DMS53 treated with DMSO at 0.1 percent for 48 hours (cell line): ENCODE results near the gene COMMD10.
"Not testable (repeated sequence)": the region's sequence is repeated elsewhere in the genome, so short reads cannot be mapped to it uniquely, and the experiment has no call there.

ENCODE experiments used
- DNase-seq: peaks from one replicate; lab custom pipeline; 2025; ENCODE audit not compliant: unreplicated experiment; lab: John Stamatoyannopoulos, UW

The COMMD10 gene

DNA sequence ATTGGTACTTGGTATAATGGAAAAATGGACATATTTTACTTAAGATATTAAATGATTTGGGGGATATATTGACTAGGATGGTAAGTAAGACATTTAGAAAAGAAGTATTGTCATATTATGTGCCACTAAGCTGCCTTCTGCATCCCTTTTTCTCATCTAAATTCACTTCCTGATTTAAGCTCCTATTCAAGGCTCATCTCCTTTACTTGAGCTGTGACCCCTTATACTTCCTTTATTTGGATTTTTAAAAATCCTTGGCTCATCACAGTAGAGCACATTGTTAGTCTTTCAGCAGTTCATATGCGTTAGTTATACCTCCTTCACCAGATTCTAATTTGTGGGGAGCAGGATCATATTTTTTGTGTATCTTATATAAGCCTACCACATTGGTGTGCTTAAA, 6.6 kb downstream of the COMMD10 start:
- DNase-seq: no peak

DNA sequence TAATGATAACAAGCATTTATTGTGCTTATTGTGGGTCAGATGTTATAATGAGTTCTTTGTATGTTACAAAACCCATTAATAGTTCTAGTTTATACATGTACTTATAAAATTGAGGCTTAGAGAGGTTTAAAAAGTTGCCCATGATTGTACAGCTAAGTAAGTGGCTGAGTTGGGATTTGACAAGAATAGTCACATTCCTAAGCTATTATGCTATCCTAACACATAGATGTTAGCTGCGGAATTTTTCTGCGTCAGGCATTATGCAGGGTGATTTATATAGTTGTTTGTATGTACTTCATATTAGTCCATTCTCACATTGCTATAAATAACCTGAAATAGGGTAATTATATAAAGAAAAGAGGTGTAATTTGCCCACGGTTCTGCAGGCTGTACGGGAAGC, 12.5 kb downstream of the COMMD10 start:
- DNase-seq: no peak

DNA sequence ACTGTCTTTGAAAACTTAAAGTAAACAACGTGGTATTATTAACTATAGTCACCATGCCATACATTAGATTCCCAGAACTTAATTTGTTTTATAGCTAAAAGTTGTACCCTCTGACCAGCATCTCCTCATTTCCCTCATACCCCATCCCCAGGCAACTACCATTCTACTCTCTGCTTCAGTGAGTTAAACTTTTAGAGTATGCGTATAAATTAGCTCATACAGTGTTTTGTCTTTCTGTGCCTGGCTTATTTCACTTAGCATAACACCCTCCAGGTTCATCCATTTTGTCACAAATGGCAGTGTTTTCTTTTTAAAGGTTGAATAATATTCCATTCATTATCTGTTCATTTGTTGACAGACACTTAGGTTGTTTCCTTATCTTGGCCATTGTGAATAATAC, 14.2 kb downstream of the COMMD10 start:
- no peak for DNase-seq

DNA sequence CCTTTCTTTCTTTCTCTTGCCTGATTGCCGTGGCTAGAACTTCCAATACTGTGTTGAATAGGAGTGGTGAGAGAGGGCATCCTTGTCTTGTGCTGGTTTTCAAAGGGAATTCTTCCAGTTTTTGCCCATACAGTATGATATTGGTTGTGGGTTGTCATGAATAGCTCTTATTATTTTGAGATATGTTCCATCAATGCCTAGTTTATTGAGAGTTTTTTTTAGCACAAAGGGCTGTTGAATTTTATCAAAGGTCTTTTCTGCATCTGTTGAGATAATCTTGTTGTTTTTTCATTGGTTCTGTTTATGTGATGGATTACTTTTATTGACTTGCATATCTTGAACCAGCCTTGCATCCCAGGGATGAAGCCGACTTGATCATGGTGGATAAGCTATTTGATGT, 20.1 kb downstream of the COMMD10 start:
- not testable (repeated sequence) for DNase-seq

DNA sequence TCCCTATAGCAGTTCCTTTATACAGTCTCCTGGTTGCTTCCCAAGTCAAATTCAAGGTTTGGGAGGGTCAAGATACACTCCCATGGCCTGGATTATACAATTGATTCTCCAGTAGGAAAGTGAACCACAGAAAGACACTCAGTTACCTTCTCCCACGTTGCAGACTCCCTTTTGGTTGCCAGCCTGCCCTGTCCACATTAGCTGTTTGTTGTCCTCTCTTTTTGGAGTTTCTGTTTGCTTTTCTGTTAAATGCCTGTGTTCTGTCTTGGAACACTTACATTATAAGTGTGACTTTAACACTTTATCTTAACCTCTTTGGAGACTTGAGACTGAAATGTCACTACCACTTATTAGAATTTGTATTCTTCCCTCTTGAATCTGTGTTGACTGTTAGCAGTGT, 30.3 kb downstream of the COMMD10 start:
- no peak for DNase-seq

DNA sequence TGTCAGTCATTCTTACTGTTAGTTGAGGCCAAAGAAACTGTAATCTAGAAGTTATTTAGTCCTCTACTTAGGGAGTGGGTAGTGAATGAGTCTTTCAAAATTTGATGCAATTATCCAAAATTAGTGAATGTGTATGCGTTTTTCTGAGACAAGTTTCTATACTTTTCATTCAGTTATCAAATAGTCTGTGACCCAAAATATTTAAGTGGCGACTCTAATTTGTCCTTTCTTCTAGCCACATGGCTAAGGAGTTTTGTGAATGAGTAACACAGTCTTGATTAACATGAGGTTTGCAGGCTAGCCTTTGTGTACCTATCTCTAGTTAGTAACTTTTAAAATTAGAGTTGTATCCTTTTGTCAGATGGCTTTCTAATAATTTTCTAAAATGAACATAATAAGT, 45.6 kb downstream of the COMMD10 start:
- no peak for DNase-seq

DNA sequence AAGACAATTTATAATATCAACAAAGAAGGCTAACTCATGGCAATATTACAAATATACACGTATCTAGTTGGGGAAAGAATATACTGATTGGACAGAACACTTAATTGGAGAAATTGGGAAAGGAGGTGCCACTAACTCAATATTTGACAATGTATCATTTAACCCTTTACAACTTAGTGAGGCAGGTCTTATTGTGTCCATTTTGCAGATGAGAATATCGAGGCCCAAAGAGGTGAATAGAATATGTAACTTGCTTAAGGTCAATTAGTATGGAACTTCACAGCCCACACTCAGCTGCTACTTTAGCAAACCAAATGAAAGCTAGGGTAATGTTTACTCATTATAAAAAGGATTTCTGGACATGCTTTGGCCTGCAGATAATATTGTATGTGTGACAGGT, 46.2 kb downstream of the COMMD10 start:
- no peak for DNase-seq

DNA sequence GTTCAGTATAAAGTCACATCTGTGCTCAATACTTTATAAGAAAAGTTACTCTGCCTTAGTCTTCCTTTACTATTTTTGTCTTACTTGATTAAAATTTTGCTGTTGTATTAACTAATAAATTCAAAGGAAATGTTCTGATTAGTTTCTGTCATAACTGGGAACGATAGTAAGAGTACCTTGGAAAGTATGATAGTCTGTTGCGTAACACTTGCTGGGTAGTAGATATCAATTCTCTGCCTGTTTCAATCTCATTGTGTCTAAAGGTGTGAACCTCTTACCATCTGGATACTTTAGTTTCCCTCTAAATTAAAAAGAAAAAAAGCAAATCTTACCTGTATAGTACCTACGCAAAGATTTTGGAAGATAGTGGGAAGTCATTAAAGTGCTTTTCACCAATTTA, 48.5 kb downstream of the COMMD10 start:
- DNase-seq: no peak

DNA sequence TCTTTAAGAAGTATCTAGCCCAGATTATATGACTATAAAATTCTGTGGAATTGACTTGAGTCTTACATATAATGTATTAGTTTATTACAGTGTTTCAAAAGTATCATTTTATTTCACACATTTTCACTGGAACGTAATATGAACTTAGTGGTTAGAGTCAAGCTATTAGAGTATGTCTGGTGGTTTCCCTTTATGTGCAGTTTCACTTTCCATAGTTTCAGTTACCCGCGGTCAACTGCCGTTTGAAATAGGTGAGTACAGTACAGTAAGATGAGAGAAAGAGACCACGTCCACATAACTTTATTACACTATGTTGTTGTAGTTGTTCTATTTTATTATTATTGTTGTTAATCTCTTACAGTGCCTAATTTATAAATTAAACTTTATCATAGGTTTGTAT, 50.5 kb downstream of the COMMD10 start:
- no peak for DNase-seq

DNA sequence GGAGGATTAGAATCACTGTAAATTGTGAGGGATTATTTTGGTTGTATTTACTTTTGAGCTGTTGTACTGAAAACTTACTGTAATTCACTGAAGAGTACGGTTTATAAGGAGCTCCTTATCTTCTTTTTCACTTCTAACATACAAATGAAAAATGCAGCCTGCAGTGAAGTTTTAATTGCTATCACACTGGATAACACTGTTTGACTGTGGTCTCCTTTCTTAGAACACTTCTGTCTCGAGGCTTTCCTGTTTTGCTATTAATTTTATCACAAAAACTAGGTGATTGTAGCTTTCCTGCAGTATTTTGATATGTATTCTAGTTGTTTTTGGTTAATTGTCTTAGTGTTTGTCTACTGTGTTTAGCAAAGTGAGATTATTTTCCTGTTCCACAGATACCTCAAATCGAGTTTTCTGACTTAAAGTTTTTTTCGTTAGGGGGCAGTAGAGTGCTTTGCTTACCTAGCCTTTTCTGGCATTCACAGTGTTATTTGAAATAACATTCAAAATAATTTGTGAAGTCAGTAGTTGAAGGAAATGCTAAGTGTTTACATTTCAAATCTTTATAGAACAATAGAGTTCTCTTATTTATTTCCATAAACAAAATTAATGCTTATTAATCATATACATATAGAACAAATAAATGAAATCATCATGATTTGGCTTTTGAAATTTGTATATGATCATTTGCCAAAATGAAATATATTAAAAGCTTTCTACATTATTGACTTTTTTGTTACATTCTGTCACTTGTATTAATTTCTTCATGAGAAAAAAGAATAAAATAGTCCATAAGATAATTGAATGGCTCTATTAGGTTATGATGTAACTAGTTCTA, 52.9 kb downstream of the COMMD10 start:
- DNase-seq: peak; percentile 60

DNA sequence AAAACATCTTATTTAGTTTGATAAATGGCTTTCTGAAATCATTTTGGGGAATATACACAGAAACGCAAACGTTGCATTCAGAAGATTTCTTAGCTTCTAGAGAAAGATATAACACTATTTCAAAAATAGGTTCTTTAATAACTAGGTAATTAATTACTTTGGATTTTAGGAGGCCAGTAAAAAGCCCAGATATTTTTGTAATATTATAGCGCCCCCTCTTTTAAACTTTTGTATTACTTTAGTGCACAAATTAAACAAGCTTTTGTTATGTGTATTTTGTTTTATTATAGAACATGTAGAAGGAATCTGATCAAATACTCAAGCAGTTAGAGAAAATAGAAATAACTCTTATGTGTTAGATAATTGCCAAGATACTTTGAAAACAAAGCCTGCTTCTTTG, 57.7 kb downstream of the COMMD10 start:
- no peak for DNase-seq

DNA sequence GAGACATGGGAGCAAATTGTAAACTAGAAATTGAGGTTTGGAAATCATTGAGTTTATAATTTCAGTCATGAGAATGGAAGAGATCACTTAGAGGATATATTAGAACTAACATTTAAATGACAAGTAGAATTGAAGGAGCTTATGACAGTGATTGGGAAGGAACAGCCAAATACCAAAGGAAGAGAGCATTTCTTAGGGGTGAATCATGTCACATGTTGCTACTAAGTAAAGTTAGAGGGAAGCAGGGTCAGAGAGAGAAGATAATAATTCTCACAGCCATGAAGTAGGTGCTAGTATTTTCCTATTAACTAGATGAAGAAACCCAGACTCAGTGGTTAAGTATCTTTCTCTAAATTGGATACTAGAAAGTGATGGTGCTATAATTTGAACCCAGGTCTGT, 59.3 kb downstream of the COMMD10 start:
- no peak for DNase-seq

DNA sequence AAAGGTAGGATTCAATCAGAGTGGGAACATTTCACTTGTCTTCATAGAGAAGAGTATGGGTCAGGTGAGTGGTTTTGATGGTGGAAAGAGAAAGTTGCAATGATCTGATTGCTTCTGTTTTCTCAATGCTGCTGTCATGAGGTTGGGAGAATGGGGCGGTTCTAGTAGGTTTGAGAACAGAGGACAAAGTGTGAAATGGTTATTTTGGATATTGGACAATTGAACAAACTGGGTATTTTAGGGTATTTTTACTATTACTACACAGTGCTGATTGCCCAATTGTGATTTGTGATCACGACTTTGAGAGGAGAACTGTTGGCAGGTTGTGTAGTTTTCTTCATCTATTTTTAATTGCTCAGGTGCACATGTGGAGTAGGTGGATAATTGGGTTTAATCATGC, 60.2 kb downstream of the COMMD10 start:
- DNase-seq: no peak

DNA sequence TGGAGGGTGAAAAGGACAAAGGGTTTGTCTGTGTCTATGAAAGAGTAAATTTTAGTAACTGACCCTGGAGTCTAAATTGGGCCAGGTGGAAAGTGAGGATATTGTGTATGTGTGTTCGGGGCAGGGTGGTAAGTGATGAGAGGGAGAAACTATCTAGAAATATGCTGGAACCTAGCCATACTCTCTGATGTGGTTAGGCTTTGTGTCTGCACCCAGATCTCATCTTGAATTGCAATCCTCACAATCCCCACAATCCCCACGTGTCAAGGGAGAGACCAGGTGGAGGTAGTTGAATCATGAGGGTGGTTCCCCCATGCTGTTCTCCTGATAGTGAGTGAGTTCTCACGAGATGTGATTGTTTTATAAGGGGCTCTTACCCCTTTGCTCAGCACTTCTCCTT, 60.6 kb downstream of the COMMD10 start:
- no peak for DNase-seq

DNA sequence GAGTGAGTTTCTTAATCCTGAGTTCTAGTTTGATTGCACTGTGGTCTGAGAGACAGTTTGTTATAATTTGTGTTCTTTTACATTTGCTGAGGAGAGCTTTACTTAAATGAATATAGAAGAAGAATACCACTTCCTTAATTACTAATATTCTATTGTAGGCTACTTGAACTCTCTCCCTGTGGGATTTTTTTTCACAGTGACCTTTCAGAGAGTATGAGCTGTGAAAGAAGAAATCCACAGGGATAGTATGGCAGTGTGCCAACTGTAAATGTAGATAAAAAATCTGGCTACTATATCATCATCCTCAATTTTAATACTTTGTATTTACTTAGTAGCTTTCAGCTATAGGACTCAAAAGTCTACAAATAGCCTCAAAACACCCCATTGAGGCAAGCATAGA, 67.3 kb downstream of the COMMD10 start:
- no peak for DNase-seq

DNA sequence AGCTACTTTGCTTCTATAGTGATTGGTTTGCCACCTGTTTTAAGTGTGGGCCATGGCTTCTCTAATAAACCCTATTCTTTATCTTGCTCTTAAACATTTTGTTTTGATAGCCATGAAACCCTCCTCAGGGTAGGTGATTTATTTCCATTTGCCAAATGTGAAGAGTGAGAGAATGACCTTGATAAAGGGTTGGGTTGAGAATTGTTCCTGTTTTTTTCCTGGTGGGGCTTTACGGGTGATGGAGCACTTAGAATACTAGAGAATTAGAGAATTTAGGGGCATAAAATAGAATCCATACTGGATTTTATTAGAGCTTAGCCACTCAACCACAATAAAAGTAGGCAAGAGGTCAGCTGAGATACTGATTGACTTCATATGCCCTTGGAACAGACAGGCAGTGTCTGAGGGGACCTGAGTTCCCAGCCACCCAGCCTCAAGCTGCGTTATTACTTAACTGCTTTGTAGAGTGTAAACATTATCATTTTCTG, 68.9 kb downstream of the COMMD10 start:
- no peak for DNase-seq

DNA sequence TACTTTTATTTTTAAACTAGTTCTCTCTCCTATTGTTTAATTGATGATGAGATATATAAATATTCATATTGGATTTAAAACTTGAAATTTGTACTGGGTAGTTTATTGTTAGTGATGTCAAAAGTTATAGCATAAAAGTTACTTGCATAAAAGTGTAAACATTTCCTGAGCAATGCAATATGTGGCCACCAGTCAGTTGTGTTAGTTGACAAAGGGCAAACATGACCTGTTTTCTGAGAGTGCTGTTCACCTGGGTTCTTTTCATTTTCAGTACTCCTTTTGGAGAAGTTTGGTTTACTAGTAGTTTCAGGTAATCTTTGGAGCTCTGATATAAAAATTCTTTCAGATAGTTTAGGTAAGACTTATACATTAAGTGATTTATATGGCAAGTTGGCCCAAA, 69.4 kb downstream of the COMMD10 start:
- DNase-seq: no peak

DNA sequence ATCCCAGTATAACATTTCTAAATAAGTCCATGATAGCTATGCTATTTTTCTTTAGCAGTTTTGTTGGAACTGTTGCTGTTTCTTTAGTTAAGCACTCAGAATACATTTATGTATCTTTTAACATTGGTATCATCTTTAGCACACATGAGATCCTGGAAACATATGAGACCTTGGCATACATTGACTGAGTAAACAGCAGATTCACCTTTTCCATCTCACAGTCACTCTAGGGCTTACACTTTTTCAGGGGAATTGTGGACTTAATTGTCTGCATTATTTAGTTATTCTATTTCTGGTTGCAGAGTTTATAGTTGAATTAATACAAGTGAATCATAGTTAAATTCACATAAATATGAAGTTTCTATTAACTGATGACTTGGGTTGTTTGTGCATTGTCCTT, 70.1 kb downstream of the COMMD10 start:
- DNase-seq: no peak

DNA sequence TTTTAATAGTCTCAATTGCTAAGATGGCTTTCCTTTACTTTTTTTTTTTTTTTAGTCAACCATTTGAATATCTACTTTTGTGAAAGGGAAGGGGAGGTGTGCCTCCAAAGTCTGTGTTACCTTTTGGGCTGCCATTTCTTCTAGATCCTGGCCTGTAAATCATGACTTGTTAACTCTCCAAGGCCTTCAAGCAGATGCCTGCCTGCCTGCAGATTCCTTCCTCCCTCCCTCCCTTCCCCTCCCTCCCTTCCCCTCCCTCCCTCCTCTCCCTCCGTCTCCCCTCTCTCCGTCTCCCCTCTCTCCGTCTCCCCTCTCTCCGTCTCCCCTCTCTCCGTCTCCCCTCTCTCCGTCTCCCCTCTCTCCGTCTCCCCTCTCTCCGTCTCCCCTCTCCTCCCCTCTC, 73.1 kb downstream of the COMMD10 start:
- no peak for DNase-seq

DNA sequence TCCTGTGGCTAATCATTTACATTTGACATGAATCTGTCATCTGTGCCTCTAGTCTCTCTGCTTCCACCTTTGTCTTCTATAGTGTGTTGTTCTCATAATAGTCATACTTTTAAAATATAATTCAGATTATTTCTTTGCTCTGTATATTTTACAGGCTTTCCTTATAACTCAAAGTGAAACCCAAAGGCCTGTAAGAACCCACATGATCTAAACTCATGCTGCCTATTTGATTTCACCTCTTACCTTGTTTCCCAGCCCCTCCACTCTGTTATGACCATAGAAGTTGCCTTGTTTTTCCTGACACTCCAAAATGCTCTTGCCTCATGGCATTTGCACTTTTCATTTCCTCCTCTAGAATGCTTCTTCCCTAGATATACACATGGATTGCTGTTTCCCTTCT, 74.2 kb downstream of the COMMD10 start:
- DNase-seq: no peak

DNA sequence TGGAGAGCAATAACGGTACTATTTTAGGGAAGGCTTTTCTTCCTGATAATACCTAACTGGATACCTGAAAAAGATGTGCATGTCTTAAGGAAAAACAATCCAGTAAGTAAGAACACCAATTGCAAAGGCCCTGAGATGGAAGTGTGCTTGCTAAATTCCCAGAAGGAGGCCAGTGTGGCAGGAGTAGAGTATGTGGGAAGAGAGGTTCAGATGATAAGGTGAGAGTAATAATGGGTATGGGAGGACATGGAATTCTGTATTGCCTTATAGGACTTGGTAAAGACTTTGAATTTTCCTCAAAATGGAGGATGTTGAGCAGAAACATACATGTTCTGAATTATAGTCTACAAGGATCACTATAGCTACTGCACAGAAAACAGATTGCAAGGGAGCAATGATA, 89.3 kb downstream of the COMMD10 start:
- no peak for DNase-seq

DNA sequence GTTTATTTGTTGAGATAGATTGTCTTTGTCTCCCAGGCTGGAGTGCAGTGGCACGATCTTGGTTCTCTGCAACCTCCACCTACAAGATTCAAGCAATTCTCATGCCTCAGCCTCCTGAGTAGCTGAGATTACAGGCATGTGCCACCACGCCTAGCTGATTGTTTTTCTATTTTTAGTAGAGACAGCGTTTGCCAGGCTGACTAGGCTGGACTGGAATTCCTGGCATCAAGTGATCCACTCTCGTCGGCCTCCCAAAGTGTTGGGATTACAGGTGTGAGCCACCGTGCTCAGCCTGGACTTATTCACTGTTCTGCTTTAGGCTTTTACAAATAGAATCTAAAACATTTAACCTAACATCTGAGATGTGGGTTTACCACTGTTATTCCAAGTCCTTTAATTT, 91.3 kb downstream of the COMMD10 start:
- DNase-seq: no peak

DNA sequence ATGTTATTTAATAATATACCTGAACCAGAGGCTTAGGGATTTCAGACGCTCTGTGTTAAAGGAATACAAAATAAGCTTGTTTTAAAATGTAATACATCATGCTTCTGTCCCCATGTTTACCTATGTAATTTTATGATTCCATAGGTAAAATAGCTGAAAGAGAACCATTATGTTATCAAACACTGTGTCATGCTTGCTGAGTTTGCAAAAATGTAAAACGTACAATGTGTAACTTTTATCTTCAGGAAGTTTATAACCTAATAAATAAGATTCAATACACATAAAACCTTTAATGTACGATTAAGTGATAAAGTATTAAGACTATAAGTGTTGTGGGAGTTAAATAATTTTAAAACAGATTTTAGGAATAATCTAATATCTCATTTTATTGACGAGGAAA, 94.1 kb downstream of the COMMD10 start:
- no peak for DNase-seq
